ENCODE results near the gene NCAM1. TPM values are rescaled to one million over a fixed set of nuclear protein-coding genes. Genes with fewer than 3 reads are reported as not detected.
A peak's percentile ranks its signal among the peaks of the same experiment; 100 is the strongest.

Gene NCAM1
- total and polyA plus RNA-seq, 2 of the 13 experiments (the other 11 are each of a cell fraction or from before 2014, with no cell fraction given): 0.05 TPM; not detected in 1

DNA sequence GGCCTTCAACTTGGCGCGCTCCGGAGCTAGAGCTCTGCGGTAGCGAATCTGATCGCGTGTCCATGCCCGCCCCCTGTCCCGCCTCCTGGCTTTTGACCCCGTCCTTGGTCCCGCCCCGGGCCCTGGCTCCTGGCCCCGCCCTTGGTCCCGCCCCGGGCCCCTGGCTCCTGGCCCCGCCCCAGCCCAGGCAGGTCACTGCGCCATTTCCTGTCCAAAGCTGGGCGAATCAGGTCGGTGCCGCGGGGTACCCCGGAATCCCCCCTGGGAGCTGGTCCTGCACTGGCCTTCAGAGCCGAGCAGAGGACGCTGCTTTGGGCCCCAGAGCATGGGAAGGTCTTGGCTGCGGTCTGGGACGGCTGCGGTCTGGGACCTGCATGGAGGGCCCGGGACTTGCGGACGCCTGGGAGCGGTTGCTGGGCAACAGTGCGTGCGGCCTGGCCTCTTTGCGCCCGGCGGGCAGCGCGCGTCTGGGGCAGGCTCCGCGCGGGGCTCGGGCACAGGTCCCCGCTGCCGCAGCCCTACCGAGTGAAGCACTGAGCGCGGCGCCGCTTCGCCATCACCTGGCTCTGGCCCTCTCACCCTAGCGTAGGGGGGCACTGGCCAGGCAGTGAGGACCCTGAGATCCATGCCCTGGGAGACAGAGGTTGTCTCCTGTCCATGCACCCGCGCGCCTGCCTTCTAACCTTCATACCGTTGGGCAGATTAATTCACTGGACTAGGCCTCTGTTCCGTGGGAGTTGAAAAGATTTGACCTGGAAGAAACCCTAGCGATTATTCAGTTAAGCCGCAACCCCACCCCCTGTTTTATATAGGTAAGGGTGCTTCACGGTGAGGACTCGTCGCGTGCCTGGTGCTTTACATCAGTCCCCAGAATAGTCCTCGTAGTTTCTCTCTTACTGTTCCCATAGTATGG, 353.4 kb downstream of the NCAM1 start, which contains the start of gene TTC12 (continued):
- TF ChIP-seq, protein P1, sequence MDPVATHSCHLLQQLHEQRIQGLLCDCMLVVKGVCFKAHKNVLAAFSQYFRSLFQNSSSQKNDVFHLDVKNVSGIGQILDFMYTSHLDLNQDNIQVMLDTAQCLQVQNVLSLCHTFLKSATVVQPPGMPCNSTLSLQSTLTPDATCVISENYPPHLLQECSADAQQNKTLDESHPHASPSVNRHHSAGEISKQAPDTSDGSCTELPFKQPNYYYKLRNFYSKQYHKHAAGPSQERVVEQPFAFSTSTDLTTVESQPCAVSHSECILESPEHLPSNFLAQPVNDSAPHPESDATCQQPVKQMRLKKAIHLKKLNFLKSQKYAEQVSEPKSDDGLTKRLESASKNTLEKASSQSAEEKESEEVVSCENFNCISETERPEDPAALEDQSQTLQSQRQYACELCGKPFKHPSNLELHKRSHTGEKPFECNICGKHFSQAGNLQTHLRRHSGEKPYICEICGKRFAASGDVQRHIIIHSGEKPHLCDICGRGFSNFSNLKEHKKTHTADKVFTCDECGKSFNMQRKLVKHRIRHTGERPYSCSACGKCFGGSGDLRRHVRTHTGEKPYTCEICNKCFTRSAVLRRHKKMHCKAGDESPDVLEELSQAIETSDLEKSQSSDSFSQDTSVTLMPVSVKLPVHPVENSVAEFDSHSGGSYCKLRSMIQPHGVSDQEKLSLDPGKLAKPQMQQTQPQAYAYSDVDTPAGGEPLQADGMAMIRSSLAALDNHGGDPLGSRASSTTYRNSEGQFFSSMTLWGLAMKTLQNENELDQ (CRISPR knock-in tag; IDR thresholded peaks at IDR 0.05; ENCODE audit: borderline replicate concordance): no peak
- TF ChIP-seq REPIN1 (CRISPR knock-in tag; IDR thresholded peaks at IDR 0.05; ENCODE audit: borderline replicate concordance, low read depth) (0 out of 2 replicates have a peak, but pooled peaks have one; percentile 37), JUND (CRISPR knock-in tag; IDR thresholded peaks at IDR 0.05) (no peak), FOXA1 (IDR thresholded peaks at IDR 0.05) (no peak), FOXA1 (CRISPR knock-in tag; IDR thresholded peaks at IDR 0.05) (no peak; the same call in 1 of the 2 replicates), SIX4 (CRISPR knock-in tag; IDR thresholded peaks at IDR 0.05) (peak; percentile 20; the same call in 1 of the 2 replicates), BHLHE40 (IDR thresholded peaks at IDR 0.05; ENCODE audit: low read length) (peak; percentile 29; the same call in 1 of the 2 replicates), ZNF207 (IDR thresholded peaks at IDR 0.05; ENCODE audit: borderline replicate concordance) (no peak), SP2 (CRISPR knock-in tag; IDR thresholded peaks at IDR 0.05) (peak; percentile 60), KLF6 (CRISPR knock-in tag; IDR thresholded peaks at IDR 0.05) (no peak; the same call in 1 of the 2 replicates), JDP2 (CRISPR knock-in tag; IDR thresholded peaks at IDR 0.05; ENCODE audit: borderline replicate concordance) (no peak), ZNF75D (CRISPR knock-in tag; IDR thresholded peaks at IDR 0.05; ENCODE audit: borderline replicate concordance) (no peak), ZNF816 (CRISPR knock-in tag; IDR thresholded peaks at IDR 0.05; ENCODE audit: borderline replicate concordance) (peak; percentile 70; the same call in 1 of the 2 replicates), ZNF543 (CRISPR knock-in tag; IDR thresholded peaks at IDR 0.05) (peak; percentile 87; the same call in 1 of the 2 replicates), ZBTB20 (CRISPR knock-in tag; IDR thresholded peaks at IDR 0.05; ENCODE audit: borderline replicate concordance, low read depth) (no peak), ARHGAP35 (CRISPR knock-in tag; IDR thresholded peaks at IDR 0.05; ENCODE audit: borderline replicate concordance) (peak; percentile 73; the same call in 1 of the 2 replicates), ZNF501 (CRISPR knock-in tag; IDR thresholded peaks at IDR 0.05) (peak; percentile 92; the same call in 1 of the 2 replicates), LCORL (IDR thresholded peaks at IDR 0.05) (no peak), LCORL (CRISPR knock-in tag; IDR thresholded peaks at IDR 0.05) (no peak)
- TF ChIP-seq, protein P2, sequence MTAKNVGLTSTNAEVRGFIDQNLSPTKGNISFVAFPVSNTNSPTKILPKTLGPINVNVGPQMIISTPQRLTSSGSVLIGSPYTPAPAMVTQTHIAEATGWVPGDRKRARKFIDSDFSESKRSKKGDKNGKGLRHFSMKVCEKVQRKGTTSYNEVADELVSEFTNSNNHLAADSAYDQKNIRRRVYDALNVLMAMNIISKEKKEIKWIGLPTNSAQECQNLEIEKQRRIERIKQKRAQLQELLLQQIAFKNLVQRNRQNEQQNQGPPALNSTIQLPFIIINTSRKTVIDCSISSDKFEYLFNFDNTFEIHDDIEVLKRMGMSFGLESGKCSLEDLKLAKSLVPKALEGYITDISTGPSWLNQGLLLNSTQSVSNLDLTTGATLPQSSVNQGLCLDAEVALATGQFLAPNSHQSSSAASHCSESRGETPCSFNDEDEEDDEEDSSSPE (CRISPR knock-in tag; IDR thresholded peaks at IDR 0.05): peak; percentile 89
- TF ChIP-seq, protein P3, sequence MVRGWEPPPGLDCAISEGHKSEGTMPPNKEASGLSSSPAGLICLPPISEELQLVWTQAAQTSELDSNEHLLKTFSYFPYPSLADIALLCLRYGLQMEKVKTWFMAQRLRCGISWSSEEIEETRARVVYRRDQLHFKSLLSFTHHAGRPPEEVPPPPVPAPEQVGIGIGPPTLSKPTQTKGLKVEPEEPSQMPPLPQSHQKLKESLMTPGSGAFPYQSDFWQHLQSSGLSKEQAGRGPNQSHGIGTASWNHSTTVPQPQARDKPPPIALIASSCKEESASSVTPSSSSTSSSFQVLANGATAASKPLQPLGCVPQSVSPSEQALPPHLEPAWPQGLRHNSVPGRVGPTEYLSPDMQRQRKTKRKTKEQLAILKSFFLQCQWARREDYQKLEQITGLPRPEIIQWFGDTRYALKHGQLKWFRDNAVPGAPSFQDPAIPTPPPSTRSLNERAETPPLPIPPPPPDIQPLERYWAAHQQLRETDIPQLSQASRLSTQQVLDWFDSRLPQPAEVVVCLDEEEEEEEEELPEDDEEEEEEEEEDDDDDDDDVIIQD (CRISPR knock-in tag; IDR thresholded peaks at IDR 0.05; ENCODE audit: low read depth): 0 out of 2 replicates have a peak, but pooled peaks have one; percentile 9
- TF ChIP-seq, protein P4, sequence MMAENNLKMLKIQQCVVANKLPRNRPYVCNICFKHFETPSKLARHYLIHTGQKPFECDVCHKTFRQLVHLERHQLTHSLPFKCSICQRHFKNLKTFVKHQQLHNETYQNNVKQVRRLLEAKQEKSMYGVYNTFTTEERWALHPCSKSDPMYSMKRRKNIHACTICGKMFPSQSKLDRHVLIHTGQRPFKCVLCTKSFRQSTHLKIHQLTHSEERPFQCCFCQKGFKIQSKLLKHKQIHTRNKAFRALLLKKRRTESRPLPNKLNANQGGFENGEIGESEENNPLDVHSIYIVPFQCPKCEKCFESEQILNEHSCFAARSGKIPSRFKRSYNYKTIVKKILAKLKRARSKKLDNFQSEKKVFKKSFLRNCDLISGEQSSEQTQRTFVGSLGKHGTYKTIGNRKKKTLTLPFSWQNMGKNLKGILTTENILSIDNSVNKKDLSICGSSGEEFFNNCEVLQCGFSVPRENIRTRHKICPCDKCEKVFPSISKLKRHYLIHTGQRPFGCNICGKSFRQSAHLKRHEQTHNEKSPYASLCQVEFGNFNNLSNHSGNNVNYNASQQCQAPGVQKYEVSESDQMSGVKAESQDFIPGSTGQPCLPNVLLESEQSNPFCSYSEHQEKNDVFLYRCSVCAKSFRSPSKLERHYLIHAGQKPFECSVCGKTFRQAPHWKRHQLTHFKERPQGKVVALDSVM (CRISPR knock-in tag; IDR thresholded peaks at IDR 0.05): no peak
